Caco-2 (cell line): Measurements from ENCODE around the gene ERFL. TPM values are rescaled to one million over a fixed set of nuclear protein-coding genes. Genes with fewer than 3 reads are reported as not detected.

Experiments
- BruUV-seq: library from RNA; stranded (reverse); fragments of 400-500 nt; replicated peaks from 2 replicates; lab custom pipeline; 2021; lab: Mats Ljungman, UMichigan
- CTCF ChIA-PET: fragments of 300-600 bp; sonication (Branson Sonifier 250); formaldehyde crosslinking; loops from one replicate; lab custom pipeline; 2022; ENCODE audit warnings: antibody characterized with exemption; lab: Charles Lee
- POLR2A ChIA-PET: fragments of 300-600 bp; sonication (Branson Sonifier 250); formaldehyde crosslinking; loops from one replicate; lab custom pipeline; 2022; ENCODE audit warnings: antibody characterized with exemption; lab: Charles Lee
- DNase-seq, 2 experiments: peaks; one replicate each; pipeline versions ENCODE4 v3.0.0 to v3.0.0-alpha.2; 2020 to 2022
- H3K27me3 ChIP-seq: replicated peaks from 2 replicates; pipeline ENCODE4 v1.6.0; 2011; ENCODE audit warnings: low read length; ENCODE audit not compliant: control insufficient read depth, insufficient read depth
- H3K36me3 ChIP-seq: 2 replicates; pipeline ENCODE4 v1.5.1; 2011; ENCODE audit warnings: low read length; ENCODE audit not compliant: control insufficient read depth, insufficient read depth
- H3K4me1 ChIP-seq: fragments of 250-450 bp; sonication (Bioruptor Pico); 2 replicates; pipeline ENCODE4 v1.5.1; 2020; ENCODE audit warnings: mild to moderate bottlenecking
- H3K4me3 ChIP-seq: 2 replicates; pipeline ENCODE4 v1.5.1; 2011; ENCODE audit warnings: low read depth, mild to moderate bottlenecking, control low read depth, low read length
- H3K9me3 ChIP-seq: fragments of 250-450 bp; sonication (Bioruptor Pico); 2 replicates; pipeline ENCODE4 v1.5.1; 2020; ENCODE audit warnings: mild to moderate bottlenecking, moderate library complexity
- H3K27ac Mint-ChIP-seq: one replicate; pipeline ENCODE4 v1.8.0; 2022; ENCODE audit warnings: mixed read lengths; ENCODE audit not compliant: unreplicated experiment
- H3K27me3 Mint-ChIP-seq: one replicate; pipeline ENCODE4 v1.8.0; 2022; ENCODE audit warnings: mixed read lengths; ENCODE audit not compliant: insufficient read depth, unreplicated experiment
- H3K36me3 Mint-ChIP-seq: one replicate; pipeline ENCODE4 v1.8.0; 2022; ENCODE audit warnings: mild to moderate bottlenecking, mixed read lengths; ENCODE audit not compliant: insufficient read depth, unreplicated experiment
- H3K4me1 Mint-ChIP-seq: one replicate; pipeline ENCODE4 v1.8.0; 2022; ENCODE audit warnings: low read depth, mixed read lengths; ENCODE audit not compliant: unreplicated experiment
- H3K4me3 Mint-ChIP-seq: one replicate; pipeline ENCODE4 v1.8.0; 2022; ENCODE audit warnings: mild to moderate bottlenecking, moderate library complexity, mixed read lengths; ENCODE audit not compliant: unreplicated experiment
- H3K9me3 Mint-ChIP-seq: one replicate; pipeline ENCODE4 v1.8.0; 2022; ENCODE audit warnings: mixed read lengths; ENCODE audit not compliant: unreplicated experiment
- CTCF ChIP-seq, 2 experiments: fragments of 200-600 bp in 1 of 2; IDR thresholded peaks; 1 replicate in 1 of 2; 2 replicates in 1 of 2; pipeline versions ENCODE4 v1.5.1 to v1.8.0; 2011 to 2022; ENCODE audit warnings: antibody characterized with exemption in 1 of 2, control low read depth in 1 of 2, inconsistent platforms in 1 of 2, low read depth in 1 of 2, low read length in 1 of 2, mild to moderate bottlenecking in 1 of 2, moderate library complexity in 1 of 2; ENCODE audit not compliant: insufficient read depth in 1 of 2, severe bottlenecking in 1 of 2, unreplicated experiment in 1 of 2
- intact Hi-C: fragments of 100-400 bp; cut with micrococcal nuclease; formaldehyde crosslinking; loops from one replicate; pipeline ENCODE4 v1.10.0; 2022; ENCODE audit not compliant: unreplicated experiment
- total RNA-seq: library from RNA; stranded (reverse); gene quantifications from 2 replicates; pipeline ENCODE4 v1.2.3, GENCODE V29; 2022

The ERFL gene
- total RNA-seq, 1 experiment from 2014 or later, result 0.23 TPM

DNA sequence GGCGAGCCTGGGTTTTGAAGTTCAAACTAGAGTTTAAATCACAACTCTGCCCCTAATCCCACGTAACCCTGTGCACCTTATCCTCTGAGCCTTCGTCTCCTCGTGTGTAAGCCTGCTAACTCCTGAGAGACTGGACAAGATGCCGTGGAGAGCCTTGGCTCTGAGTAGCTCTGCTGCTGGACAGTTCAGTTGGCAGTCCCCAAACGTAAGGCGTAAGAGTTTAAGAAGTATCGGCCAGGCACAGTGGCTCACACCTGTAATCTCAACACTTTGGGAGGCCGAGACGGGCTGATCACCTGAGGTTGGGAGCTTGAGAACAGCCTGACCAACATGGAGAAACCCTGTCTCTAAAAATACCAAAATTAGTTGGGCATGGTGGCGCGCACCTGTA is 55.9 kb downstream of the ERFL start:
- Mint-ChIP-seq H3K36me3 (peaks cover 70% of the 10 kb centered on the region), H3K27ac (peak overlapping the region; percentile 88), H3K27me3 (no peaks in the 10 kb centered on the region), H3K4me3 (no peak overlapping the region), H3K4me1 (peaks cover 14% of the 10 kb centered on the region), H3K9me3 (no peaks in the 10 kb centered on the region)
- Histone ChIP-seq H3K9me3 (no peaks in the 10 kb centered on the region), H3K27me3 (no peaks in the 10 kb centered on the region), H3K4me3 (no peak overlapping the region), H3K4me1 (peaks cover 20% of the 10 kb centered on the region), H3K36me3 (peaks cover 4% of the 10 kb centered on the region)
- ChIA-PET CTCF (interaction anchor here (1.3 to 2.3 kb wide), 3 partner anchors 15 to 163 kb away, joined by 9 to 18 read pairs (median 17); partner anchors contain the start of gene RABAC1), POLR2A (interaction anchor here (1.0 to 1.5 kb wide), 3 partner anchors 8 to 12 kb away, joined by 3 to 15 read pairs (median 13); partner anchors contain the start of gene RPS19)
- no TSS peak for BruUV-seq
- intact Hi-C loops, result loop anchor here (2.0 kb wide), 1 partner anchor 14 kb away; no protein-coding TSS in a partner anchor
- TF ChIP-seq CTCF (IDR thresholded peaks at IDR 0.05; ENCODE audit: insufficient read depth in 1 of 2, low read depth in 1 of 2, low read length in 1 of 2, severe bottlenecking in 1 of 2, unreplicated experiment in 1 of 2), result no peak
- DNase-seq, result no peak

DNA sequence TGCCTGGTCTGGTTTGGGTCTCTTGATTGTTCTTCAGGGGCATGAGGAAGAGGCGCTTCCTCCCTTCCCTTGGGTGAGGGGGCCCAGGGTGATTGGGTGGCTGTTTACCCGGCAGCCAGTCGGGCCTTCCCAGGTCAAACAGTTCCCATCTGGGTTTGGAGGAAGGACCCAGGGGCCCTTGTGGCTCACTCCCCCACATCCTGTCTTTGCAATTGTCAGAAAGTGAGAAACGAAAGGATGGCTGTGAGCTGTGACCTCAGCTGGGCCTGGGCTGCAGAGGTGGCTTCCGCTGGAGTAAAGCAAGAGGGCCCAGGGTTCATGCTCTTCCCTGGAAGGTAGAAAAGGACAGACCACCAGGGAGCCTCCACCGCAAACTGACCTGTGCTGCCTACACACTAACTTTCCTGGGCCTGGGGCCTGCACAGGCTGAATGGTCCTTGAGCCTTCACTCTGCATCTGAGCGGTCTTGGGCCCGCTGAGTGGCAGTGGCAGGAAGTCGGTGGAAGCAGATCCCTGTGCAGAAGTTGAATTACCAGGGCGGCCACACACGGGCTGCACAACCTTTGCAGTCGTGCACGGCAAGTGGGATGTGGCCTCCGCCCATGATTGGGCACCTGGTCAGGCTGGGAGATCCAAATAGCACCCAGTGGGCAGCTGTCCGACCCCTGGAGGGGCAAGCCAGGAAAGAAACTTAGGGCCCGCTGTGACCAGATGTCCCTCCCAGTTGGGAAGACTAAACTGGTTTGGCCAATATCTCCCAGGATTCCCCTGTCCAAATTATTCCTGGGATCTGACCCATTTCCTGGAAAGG is 56.5 kb downstream of the ERFL start:
- H3K4me3 Mint-ChIP-seq, result no peak overlapping the region
- peak overlapping the region; percentile 88 for H3K27ac Mint-ChIP-seq
- intact Hi-C loops, result loop anchor here (2.0 kb wide), 1 partner anchor 15 kb away; no protein-coding TSS in a partner anchor
- peaks cover 14% of the 10 kb centered on the region for H3K4me1 Mint-ChIP-seq
- H3K36me3 Mint-ChIP-seq, result peaks cover 76% of the 10 kb centered on the region
- ChIA-PET POLR2A (no interaction called here), CTCF (interaction anchor here (1.6 to 2.3 kb wide), 3 partner anchors 13 to 87 kb away, joined by 3 to 18 read pairs (median 3); partner anchors contain the start of gene RABAC1)
- BruUV-seq, result no TSS peak
- Histone ChIP-seq H3K9me3 (no peaks in the 10 kb centered on the region), H3K4me3 (no peak overlapping the region), H3K27me3 (no peaks in the 10 kb centered on the region), H3K36me3 (peaks cover 6% of the 10 kb centered on the region), H3K4me1 (peaks cover 20% of the 10 kb centered on the region)
- H3K27me3 Mint-ChIP-seq, result no peaks in the 10 kb centered on the region
- DNase-seq, result no peak
- H3K9me3 Mint-ChIP-seq, result no peaks in the 10 kb centered on the region
- no peak for TF ChIP-seq CTCF (IDR thresholded peaks at IDR 0.05; ENCODE audit: insufficient read depth in 1 of 2, low read depth in 1 of 2, low read length in 1 of 2, severe bottlenecking in 1 of 2, unreplicated experiment in 1 of 2)

DNA sequence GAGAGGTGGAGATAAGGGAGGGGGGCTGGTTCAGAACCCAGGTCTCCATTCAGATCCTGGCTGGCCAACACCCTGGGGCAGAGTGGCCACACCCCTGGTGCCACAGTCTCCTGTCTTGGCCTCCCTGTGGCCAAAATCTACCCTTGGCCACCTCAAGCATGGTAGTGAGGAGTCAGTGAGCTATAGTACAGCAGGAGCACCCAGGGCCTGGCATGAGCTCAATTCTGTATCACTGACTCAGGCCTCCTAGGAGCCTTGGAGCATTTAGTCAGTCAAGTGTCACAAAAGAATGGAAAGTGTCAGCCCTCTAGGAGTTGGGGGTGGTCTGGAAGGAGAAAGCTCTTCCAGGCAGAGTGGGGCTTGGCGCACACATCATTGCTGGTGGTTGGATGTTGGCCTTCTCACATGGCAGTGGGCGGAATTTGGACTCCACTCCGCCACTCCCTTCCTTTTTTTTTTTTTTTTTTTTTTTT is 57.8 kb downstream of the ERFL start:
- H3K4me3 Mint-ChIP-seq, result no peak overlapping the region
- Histone ChIP-seq H3K9me3 (no peaks in the 10 kb centered on the region), H3K4me1 (peaks cover 20% of the 10 kb centered on the region), H3K4me3 (no peak overlapping the region), H3K36me3 (peaks cover 6% of the 10 kb centered on the region), H3K27me3 (no peaks in the 10 kb centered on the region)
- ChIA-PET POLR2A (interaction anchor here (1.3 kb wide), 1 partner anchor 10 kb away, joined by 18 read pairs; the partner anchor contains the start of gene RPS19), CTCF (interaction anchor here (0.7 to 1.7 kb wide), 3 partner anchors 14 to 230 kb away, joined by 3 read pairs; partner anchors contain the start of gene RABAC1)
- peaks cover 90% of the 10 kb centered on the region for H3K36me3 Mint-ChIP-seq
- intact Hi-C loops, result no loop called here
- H3K27me3 Mint-ChIP-seq, result no peaks in the 10 kb centered on the region
- no peak for DNase-seq
- TF ChIP-seq CTCF (IDR thresholded peaks at IDR 0.05; ENCODE audit: insufficient read depth in 1 of 2, low read depth in 1 of 2, low read length in 1 of 2, severe bottlenecking in 1 of 2, unreplicated experiment in 1 of 2), result no peak
- BruUV-seq, result no TSS peak
- H3K4me1 Mint-ChIP-seq, result peaks cover 14% of the 10 kb centered on the region
- peak overlapping the region; percentile 15 for H3K27ac Mint-ChIP-seq
- no peaks in the 10 kb centered on the region for H3K9me3 Mint-ChIP-seq
